HepG2 (cell line): ENCODE measurements around the gene DEPDC5. TPM values are rescaled to one million over a fixed set of nuclear protein-coding genes. Genes with fewer than 3 reads are reported as not detected.
A peak's percentile ranks its signal among the peaks of the same experiment; 100 is the strongest.

Experiments
- ATAC-seq: fragments of 200-7000 bp; cut with Tn5 transposase; 3 replicates; pipeline ENCODE4 v1.9.1; 2020; ENCODE audit warnings: mild to moderate bottlenecking, moderate library complexity
- BruUV-seq: library from RNA; stranded (reverse); fragments of 400-500 nt; replicated peaks from 2 replicates; lab custom pipeline; 2021; lab: Mats Ljungman, UMichigan
- CTCF ChIA-PET: fragments of 300-600 bp; formaldehyde crosslinking; extraction: SDS; loops from one replicate; lab custom pipeline; 2021; ENCODE audit warnings: low total read pairs, inconsistent platforms, low intra/inter-chr PET ratio; lab: Yijun Ruan, JAX
- POLR2A ChIA-PET: fragments of 350-600 bp; sonication (Branson Sonifier 250); formaldehyde crosslinking; loops from one replicate; lab custom pipeline; 2020; ENCODE audit warnings: antibody characterized with exemption, inconsistent platforms; lab: Yijun Ruan, JAX
- DNase-seq: peaks from one replicate; pipeline ENCODE4 v3.0.0-alpha.2; 2015; ENCODE audit warnings: low spot score
- FAIRE-seq: peaks from 3 replicates; lab custom pipeline; 2011; peaks lifted over from hg19 to GRCh38; lab: Jason Lieb, UNC
- H2AFZ ChIP-seq: one replicate; pipeline ENCODE4 v1.6.1; 2011; ENCODE audit warnings: low read length, inconsistent platforms
- H3K27ac ChIP-seq: fragments of 300-600 bp; 3 replicates; pipeline ENCODE4 v1.8.0; 2011; ENCODE audit warnings: mixed run types, mild to moderate bottlenecking, mixed read lengths, low read length, inconsistent platforms; ENCODE audit not compliant: insufficient read depth; ENCODE audit errors: extremely low read length
- H3K27me3 ChIP-seq, 2 experiments: fragments of 200-600 bp in 1 of 2; 2 replicates in 1 of 2; 3 replicates in 1 of 2; pipeline versions ENCODE4 v1.6.0 to v1.8.0; 2011; ENCODE audit warnings: low read length in 2 of 2, mild to moderate bottlenecking in 2 of 2, moderate library complexity in 2 of 2, inconsistent platforms in 1 of 2; ENCODE audit not compliant: insufficient read depth in 2 of 2, control insufficient read depth in 1 of 2
- H3K36me3 ChIP-seq, 2 experiments: fragments of 200-600 bp in 1 of 2; replicated peaks in 1 of 2; 2 replicates in 1 of 2; 3 replicates in 1 of 2; pipeline versions ENCODE4 v1.5.1 to v1.8.0; 2011; ENCODE audit warnings: low read length in 2 of 2, inconsistent platforms in 1 of 2; ENCODE audit not compliant: insufficient read depth in 2 of 2, control insufficient read depth in 1 of 2
- H3K4me1 ChIP-seq: 2 replicates; pipeline ENCODE4 v1.5.1; 2012; ENCODE audit warnings: low read length, inconsistent platforms; ENCODE audit not compliant: insufficient read depth
- H3K4me2 ChIP-seq: 2 replicates; pipeline ENCODE4 v1.6.0; 2011; ENCODE audit warnings: low read depth, low read length, inconsistent platforms
- H3K4me3 ChIP-seq, 3 experiments: fragments of 200-600 bp in 1 of 3; sonication (generic), shearing (Covaris generic) in 1 of 3; replicated peaks in 1 of 3; 2 replicates each; pipeline ENCODE4 v1.5.1; 2011 to 2016; ENCODE audit warnings: low read length in 3 of 3, inconsistent platforms in 2 of 3, low read depth in 2 of 3, mild to moderate bottlenecking in 2 of 3, control low read depth in 1 of 3, mixed read lengths in 1 of 3; ENCODE audit not compliant: insufficient read depth in 1 of 3
- H3K79me2 ChIP-seq: one replicate; pipeline ENCODE4 v1.6.1; 2011; ENCODE audit warnings: low read length, inconsistent platforms; ENCODE audit not compliant: insufficient read depth
- H3K9ac ChIP-seq: 2 replicates; pipeline ENCODE4 v1.6.0; 2011; ENCODE audit warnings: mild to moderate bottlenecking, low read depth, low read length, inconsistent platforms; ENCODE audit not compliant: insufficient read depth
- H3K9me3 ChIP-seq: 2 replicates; pipeline ENCODE4 v1.5.1; 2012; ENCODE audit warnings: mild to moderate bottlenecking, low read length
- H4K20me1 ChIP-seq: 2 replicates; pipeline ENCODE4 v1.6.0; 2011; ENCODE audit warnings: inconsistent platforms, mild to moderate bottlenecking, low read length, moderate library complexity; ENCODE audit not compliant: insufficient read depth
- CBFB ChIP-seq: sonication (generic); formaldehyde crosslinking; IDR thresholded peaks from 2 replicates; pipeline ENCODE4 v1.4.0; 2020; ENCODE audit warnings: missing genetic modification reagents
- KAT2B ChIP-seq: fragments of 150-350 bp; IDR thresholded peaks from 2 replicates; pipeline ENCODE4 v1.6.1; 2014; ENCODE audit warnings: low read depth, low read length, borderline replicate concordance
- KDM3A ChIP-seq: IDR thresholded peaks from 2 replicates; pipeline ENCODE4 v1.6.1; 2018; ENCODE audit warnings: low read depth, missing compliant biosample characterization
- MAFF ChIP-seq: IDR thresholded peaks from 2 replicates; pipeline ENCODE4 v1.6.1; 2011; ENCODE audit warnings: low read depth, low read length, improper control_type of control experiment
- MAFK ChIP-seq, 2 experiments: IDR thresholded peaks in 1 of 2; conservative IDR thresholded peaks in 1 of 2; 2 replicates each; pipeline ENCODE4 v1.6.1; 2011; ENCODE audit warnings: improper control_type of control experiment in 2 of 2, low read length in 2 of 2
- NR3C1 ChIP-seq: sonication (generic); formaldehyde crosslinking; IDR thresholded peaks from 2 replicates; pipeline ENCODE4 v1.4.0; 2020; ENCODE audit warnings: missing genetic modification reagents
- PHB2 ChIP-seq: fragments of 450-650 bp; IDR thresholded peaks from 2 replicates; pipeline ENCODE4 v1.6.1; 2018; ENCODE audit not compliant: partially characterized antibody
- RAD51 ChIP-seq: fragments of 450-650 bp; IDR thresholded peaks from 2 replicates; pipeline ENCODE4 v1.6.1; 2016; ENCODE audit warnings: borderline replicate concordance
- SRF ChIP-seq: IDR thresholded peaks from 2 replicates; pipeline ENCODE4 v1.6.1; 2011; ENCODE audit warnings: mild to moderate bottlenecking, low read depth, low read length, moderate library complexity
- TSC22D2 ChIP-seq: sonication (generic); formaldehyde crosslinking; IDR thresholded peaks from 2 replicates; pipeline ENCODE4 v1.5.1; 2020; ENCODE audit warnings: missing genetic modification reagents, mild to moderate bottlenecking, borderline replicate concordance
- ZNF670 ChIP-seq: sonication (generic); formaldehyde crosslinking; IDR thresholded peaks from 2 replicates; pipeline ENCODE4 v1.8.0; 2022; ENCODE audit warnings: mild to moderate bottlenecking, missing genetic modification reagents, borderline replicate concordance
- WGBS: methylation state at CpG from one replicate; pipeline ENCODE4 v1.1.6; 2017; ENCODE audit warnings: low lambda C conversion rate; 5-methylcytosine and 5-hydroxymethylcytosine counted together
- in situ Hi-C: cut with HindIII; loops from 2 replicates; pipeline ENCODE4 v1.10.0; 2017; ENCODE audit warnings: low pct_unique_long_range_greater_than_20kb; ENCODE audit not compliant: extremely low pct_ligation_motif_present
- intact Hi-C: fragments of 100-400 bp; cut with micrococcal nuclease; formaldehyde crosslinking; loops from one replicate; pipeline ENCODE4 v1.10.0; 2022; ENCODE audit not compliant: unreplicated experiment
- polyA plus RNA-seq, 8 experiments: library from polyadenylated mRNA; depleted of rRNA in 3 of 8; stranded (reverse) in 7 of 8; unstranded in 1 of 8; fragments of >200 nt; fragmentation: Illumina TruSeq in 4 of 8; extraction: Trizol in 4 of 8; gene quantifications; 2 replicates each; pipeline versions ENCODE4 v1.2.1 to v1.2.3, GENCODE V29; 2011 to 2016; ENCODE audit warnings: low read depth in 4 of 8, missing spikeins in 1 of 8, mixed read lengths in 1 of 8; ENCODE audit not compliant: insufficient read depth in 1 of 8
- total RNA-seq, 5 experiments: library from RNA; depleted of rRNA; stranded (reverse); fragments of >200 nt; fragmentation: Illumina TruSeq; extraction: Trizol; gene quantifications; 2 replicates each; pipeline ENCODE4 v1.2.3, GENCODE V29; 2016; ENCODE audit warnings: low read depth in 1 of 5
- TF ChIP-seq, protein P1 (sequence below): IDR thresholded peaks from 2 replicates; pipeline ENCODE4 v1.6.1; 2016; ENCODE audit warnings: missing genetic modification reagents, missing compliant biosample characterization
- TF ChIP-seq, protein P2 (sequence below): sonication (generic); formaldehyde crosslinking; IDR thresholded peaks from 2 replicates; pipeline ENCODE4 v1.5.1; 2020; ENCODE audit warnings: mild to moderate bottlenecking, missing genetic modification reagents, borderline replicate concordance
- TF ChIP-seq, protein P3 (sequence below): sonication (generic); formaldehyde crosslinking; IDR thresholded peaks from 2 replicates; pipeline ENCODE4 v1.5.0; 2020; ENCODE audit warnings: mild to moderate bottlenecking, missing genetic modification reagents

Gene DEPDC5
- total and polyA plus RNA-seq, 2 of the 13 experiments (the other 11 are each of a cell fraction or from before 2014, with no cell fraction given), result 9.8 to 12.4 TPM

DNA sequence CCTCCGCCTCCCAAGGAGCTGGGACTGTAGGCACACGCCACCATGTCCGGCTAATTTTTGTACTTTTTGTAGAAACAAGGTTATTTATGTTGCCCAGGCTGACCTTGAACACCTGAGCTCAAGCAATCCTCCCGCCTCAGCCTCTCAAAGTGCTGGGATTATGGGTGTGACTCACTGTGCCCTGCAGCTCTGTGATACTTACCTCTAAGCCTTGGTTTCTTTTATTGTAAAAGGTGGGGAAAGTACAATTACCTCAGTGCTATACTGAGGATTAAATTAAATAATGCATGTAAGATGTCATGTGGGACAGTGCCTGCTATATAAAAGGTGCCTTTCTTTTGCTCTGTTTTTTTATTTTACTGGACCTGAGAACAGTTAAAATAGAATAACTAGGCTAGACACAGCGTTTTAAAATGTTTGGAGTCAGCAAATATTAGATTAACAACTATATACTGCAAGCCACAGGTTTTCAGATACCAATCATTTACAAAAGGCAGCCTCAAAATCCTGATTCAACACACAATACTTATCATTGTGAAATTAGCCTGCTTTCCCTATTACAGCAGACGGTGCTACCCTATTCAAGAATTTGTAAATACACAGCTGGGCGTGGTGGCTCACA lies 33.9 kb upstream of the DEPDC5 start:
- FAIRE-seq (no peak), ATAC-seq (no peak), DNase-seq (no peak)
- Histone ChIP-seq H3K27me3 (no peaks in the 10 kb centered on the region), H4K20me1 (no peaks in the 10 kb centered on the region), H3K4me2 (no peak overlapping the region), H3K27ac (no peak overlapping the region), H3K9ac (no peak overlapping the region), H3K36me3 (peaks cover 11 to 60% of the 10 kb centered on the region in 2 experiments), H2AFZ (no peak overlapping the region), H3K4me3 (no peak overlapping the region), H3K79me2 (no peaks in the 10 kb centered on the region), H3K4me1 (peaks cover 10% of the 10 kb centered on the region), H3K9me3 (no peaks in the 10 kb centered on the region)
- POLR2A ChIA-PET, result no interaction called here
- no TSS peak for BruUV-seq
- WGBS, result 84% methylated on average over 7 of the region's 7 CpGs
- CTCF ChIA-PET, result no interaction called here
- TF ChIP-seq CBFB, result no peak
- no peak for TF ChIP-seq KDM3A
- TF ChIP-seq, protein P1, sequence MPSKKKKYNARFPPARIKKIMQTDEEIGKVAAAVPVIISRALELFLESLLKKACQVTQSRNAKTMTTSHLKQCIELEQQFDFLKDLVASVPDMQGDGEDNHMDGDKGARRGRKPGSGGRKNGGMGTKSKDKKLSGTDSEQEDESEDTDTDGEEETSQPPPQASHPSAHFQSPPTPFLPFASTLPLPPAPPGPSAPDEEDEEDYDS (CRISPR knock-in tag), result no peak
- TF ChIP-seq, protein P2, sequence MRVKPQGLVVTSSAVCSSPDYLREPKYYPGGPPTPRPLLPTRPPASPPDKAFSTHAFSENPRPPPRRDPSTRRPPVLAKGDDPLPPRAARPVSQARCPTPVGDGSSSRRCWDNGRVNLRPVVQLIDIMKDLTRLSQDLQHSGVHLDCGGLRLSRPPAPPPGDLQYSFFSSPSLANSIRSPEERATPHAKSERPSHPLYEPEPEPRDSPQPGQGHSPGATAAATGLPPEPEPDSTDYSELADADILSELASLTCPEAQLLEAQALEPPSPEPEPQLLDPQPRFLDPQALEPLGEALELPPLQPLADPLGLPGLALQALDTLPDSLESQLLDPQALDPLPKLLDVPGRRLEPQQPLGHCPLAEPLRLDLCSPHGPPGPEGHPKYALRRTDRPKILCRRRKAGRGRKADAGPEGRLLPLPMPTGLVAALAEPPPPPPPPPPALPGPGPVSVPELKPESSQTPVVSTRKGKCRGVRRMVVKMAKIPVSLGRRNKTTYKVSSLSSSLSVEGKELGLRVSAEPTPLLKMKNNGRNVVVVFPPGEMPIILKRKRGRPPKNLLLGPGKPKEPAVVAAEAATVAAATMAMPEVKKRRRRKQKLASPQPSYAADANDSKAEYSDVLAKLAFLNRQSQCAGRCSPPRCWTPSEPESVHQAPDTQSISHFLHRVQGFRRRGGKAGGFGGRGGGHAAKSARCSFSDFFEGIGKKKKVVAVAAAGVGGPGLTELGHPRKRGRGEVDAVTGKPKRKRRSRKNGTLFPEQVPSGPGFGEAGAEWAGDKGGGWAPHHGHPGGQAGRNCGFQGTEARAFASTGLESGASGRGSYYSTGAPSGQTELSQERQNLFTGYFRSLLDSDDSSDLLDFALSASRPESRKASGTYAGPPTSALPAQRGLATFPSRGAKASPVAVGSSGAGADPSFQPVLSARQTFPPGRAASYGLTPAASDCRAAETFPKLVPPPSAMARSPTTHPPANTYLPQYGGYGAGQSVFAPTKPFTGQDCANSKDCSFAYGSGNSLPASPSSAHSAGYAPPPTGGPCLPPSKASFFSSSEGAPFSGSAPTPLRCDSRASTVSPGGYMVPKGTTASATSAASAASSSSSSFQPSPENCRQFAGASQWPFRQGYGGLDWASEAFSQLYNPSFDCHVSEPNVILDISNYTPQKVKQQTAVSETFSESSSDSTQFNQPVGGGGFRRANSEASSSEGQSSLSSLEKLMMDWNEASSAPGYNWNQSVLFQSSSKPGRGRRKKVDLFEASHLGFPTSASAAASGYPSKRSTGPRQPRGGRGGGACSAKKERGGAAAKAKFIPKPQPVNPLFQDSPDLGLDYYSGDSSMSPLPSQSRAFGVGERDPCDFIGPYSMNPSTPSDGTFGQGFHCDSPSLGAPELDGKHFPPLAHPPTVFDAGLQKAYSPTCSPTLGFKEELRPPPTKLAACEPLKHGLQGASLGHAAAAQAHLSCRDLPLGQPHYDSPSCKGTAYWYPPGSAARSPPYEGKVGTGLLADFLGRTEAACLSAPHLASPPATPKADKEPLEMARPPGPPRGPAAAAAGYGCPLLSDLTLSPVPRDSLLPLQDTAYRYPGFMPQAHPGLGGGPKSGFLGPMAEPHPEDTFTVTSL (CRISPR knock-in tag), result no peak
- peak; percentile 70 to 77; a peak in 3 of 4 replicates for TF ChIP-seq MAFK (conservative IDR thresholded peaks at IDR 0.05 in 1 of 2, IDR thresholded peaks at IDR 0.05 in 1 of 2; ENCODE audit: low read length in 2 of 2)
- no peak for TF ChIP-seq PHB2
- TF ChIP-seq NR3C1 (CRISPR knock-in tag), result no peak
- TF ChIP-seq ZNF670 (CRISPR knock-in tag), result no peak
- no peak for TF ChIP-seq TSC22D2
- TF ChIP-seq MAFF, result peak; percentile 62; the same call in 1 of the 2 replicates
- TF ChIP-seq, protein P3, sequence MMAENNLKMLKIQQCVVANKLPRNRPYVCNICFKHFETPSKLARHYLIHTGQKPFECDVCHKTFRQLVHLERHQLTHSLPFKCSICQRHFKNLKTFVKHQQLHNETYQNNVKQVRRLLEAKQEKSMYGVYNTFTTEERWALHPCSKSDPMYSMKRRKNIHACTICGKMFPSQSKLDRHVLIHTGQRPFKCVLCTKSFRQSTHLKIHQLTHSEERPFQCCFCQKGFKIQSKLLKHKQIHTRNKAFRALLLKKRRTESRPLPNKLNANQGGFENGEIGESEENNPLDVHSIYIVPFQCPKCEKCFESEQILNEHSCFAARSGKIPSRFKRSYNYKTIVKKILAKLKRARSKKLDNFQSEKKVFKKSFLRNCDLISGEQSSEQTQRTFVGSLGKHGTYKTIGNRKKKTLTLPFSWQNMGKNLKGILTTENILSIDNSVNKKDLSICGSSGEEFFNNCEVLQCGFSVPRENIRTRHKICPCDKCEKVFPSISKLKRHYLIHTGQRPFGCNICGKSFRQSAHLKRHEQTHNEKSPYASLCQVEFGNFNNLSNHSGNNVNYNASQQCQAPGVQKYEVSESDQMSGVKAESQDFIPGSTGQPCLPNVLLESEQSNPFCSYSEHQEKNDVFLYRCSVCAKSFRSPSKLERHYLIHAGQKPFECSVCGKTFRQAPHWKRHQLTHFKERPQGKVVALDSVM, result peak; percentile 60
- TF ChIP-seq SRF, result no peak
- TF ChIP-seq KAT2B, result no peak
- no peak for TF ChIP-seq RAD51
- intact Hi-C loops (no loop called here), in situ Hi-C loops (no loop called here)
